Kidney capillary endothelial cell (primary cell): ENCODE measurements around the gene GPR137.

Experiments used
- DNase-seq: peaks from one replicate; pipeline ENCODE4 v3.0.0-alpha.2; 2018; ENCODE audit warnings: low spot score

GPR137 gene

GRCh38 chr11:64249563-64250414 is 35.9 kb upstream of the GPR137 start:
- no peak for DNase-seq

GRCh38 chr11:64250415-64251015 is 35.1 kb upstream of the GPR137 start:
- DNase-seq: no peak

DNA sequence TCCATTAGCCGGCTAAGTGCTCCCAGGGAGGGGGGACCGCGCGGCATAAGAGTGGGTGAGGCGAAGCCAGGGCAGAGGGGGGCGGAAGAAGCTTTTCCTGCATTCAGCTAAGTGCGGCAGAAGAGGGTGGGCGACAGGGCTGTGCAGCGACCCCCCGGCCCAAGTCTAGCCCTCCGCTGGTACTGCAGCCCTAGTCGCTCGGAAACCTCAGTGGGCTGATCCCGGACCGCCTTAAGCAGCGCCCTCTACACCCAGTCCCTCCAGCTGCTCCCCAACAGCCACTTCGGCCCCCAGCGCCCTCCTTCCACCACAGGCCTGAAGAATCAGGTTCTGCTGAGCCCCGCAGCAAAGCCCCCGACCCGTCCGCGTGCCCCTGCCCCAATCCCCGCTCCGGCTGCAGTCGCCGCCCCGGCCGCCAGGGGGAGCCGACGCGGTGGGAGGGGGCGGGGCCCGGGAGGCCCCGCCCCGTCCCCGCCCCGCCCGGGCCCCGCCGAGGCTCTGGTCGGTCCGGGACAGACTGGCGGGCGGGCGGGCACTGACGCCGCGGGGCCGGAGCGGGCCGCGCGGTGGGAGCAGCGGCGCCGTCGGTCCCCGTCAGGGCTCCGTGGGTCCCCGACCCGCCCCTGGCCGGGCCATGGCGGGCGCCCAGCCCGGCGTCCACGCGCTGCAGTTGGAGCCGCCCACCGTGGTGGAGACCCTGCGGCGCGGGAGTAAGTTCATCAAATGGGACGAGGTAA is 34.5 kb upstream of the GPR137 start, which contains the start of gene PLCB3:
PLCB3 (plus strand) TSS at position 515 of the 737 bp plus-strand sequence; CDS start at position 635, 120 bp downstream.
- no peak for DNase-seq

DNA sequence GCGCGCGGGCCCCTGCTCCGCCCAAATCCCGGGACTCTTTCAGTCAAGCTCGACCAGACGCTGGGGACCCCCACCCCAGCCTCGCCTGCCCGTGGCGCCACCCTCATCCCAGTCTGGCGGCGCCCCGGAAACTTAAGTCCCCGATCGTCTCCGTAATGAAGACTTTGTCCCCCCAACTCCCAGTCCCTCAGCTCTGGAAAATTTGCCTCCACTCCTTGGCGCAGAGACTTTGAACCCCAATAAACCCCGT is 34.0 kb upstream of the GPR137 start:
- DNase-seq: no peak

DNA sequence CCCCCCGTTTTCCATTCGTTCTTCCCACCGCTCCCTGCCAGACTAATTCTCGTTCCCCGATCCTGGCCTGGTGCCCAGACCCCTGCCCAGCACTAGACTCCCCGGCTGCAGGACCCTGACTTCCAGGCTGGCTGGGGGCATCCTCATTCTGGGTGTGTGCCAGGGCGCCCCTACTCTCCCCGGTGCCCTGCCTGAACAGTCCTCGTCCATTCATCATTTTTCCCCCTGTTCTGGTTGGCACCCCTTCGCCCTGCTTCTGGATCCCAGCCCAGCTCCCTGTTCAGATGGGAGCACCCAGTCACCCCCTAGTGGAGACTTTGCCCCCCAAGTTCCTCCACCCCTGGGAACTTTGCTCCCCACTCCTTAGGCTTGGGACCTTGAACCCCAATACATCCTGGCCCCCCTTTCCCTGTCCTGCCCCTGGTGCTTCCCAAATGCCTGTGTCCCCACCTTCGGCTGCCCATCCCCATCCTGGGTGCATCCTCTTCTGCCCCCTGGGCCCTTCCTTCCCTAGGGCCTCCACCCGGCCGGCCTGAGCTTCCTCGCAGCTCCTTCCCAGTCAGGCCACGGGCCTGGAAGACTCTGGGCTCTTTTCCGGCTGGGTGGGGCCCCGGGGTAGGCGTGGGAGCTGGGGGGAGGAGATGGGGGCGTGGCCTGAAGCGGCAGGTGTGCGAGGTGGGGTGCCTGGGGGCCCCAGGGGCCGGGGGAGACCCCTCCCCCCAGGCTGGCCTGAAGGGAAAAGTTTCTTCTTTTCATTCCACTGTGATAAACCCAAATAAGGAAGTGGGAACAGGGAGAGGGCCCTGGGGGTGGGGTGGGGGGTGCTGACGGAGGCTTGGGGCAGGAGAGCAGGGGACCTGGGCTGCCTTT is 33.4 kb upstream of the GPR137 start:
- no peak for DNase-seq

DNA sequence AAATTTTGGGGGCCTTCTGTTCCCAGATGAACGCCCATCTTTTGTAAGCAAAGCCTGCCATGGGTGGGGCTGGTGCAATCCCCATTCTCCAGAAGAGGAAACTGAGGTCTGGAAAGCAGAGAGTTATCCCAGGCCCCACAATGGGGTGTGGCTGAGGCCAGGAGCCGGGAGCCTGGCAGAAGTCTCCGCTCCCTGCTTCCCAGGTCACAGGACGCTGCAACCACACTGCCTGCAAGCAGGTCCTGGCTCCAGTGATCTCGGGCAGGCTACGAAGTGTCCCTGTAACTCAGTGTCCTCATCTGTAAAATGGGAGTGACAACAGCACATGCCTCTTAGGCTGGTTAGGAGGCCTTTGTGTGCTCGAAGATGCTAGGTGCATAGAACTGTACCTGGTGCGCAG is 32.6 kb upstream of the GPR137 start:
- no peak for DNase-seq

DNA sequence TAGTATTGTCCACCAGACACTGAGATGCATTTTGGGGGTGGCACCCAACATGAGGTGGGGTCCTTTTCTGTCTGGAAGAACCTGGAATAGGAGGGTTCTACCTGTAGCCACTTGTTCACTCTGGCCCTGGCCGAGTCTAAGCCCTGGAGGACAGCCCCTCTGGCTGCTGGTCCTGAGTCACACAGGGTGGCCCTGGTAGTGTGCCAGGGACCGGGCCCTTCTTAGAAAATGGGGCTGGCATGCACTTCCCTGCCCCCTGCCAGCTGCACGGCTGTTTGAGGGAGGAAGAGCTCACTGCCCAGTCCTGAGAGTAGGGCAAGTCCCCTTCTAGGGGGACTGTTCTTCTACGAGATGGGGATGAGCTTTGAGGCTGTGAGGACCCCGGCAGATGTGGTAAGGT is 32.2 kb upstream of the GPR137 start:
- no peak for DNase-seq

GRCh38 chr11:64254326-64254725 is 31.3 kb upstream of the GPR137 start:
- no peak for DNase-seq

DNA sequence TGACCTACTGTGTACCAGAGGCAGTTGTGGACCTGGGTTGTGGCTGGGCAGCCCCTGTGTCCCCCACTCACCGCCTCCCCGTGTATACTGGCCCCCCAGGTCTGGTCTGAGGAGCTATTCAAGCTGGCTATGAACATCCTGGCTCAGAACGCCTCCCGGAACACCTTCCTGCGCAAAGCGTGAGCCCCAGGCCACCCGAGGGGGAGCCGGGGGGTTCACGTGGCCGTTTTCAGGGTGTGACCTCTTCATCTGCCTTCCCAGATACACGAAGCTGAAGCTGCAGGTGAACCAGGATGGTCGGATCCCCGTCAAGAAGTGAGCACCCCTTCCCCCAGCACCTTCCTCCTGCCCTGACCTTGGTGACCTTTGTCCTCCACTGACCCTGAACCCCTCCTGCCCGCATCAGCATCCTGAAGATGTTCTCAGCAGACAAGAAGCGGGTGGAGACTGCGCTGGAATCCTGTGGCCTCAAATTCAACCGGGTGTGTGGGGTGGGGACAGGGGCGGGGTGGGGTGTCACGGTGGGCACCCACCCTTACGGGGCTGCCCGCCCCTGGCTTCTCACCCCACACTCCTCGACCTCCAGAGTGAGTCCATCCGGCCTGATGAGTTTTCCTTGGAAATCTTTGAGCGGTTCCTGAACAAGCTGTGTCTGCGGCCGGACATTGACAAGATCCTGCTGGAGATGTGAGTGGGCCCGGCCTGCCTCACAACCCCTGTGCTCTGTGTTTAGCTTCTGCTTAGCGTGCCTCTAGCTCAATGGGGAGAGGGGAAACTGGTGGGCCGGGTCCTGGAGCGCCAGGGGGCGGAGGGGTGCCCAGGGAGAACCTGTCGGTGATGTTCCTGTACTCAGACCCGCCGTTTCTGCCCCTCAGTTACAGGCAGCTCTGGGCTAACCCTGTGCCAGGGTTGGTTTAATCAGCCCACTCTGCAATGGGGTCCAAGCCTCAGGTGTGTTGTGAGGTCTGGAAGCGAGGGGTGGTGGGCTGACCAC is 30.2 kb upstream of the GPR137 start:
- no peak for DNase-seq

DNA sequence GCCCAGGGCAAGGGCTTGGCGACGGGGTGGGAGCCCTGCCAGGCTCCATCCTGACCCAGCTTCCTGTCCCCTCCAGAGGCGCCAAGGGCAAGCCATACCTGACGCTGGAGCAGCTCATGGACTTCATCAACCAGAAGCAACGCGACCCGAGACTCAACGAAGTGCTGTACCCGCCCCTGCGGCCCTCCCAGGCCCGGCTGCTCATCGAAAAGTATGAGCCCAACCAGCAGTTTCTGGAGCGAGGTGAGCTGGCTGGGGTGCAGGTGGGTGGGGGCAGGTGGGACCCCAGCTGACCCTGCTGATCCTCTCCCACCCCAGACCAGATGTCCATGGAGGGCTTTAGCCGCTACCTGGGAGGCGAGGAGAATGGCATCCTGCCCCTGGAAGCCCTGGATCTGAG is 29.3 kb upstream of the GPR137 start:
- DNase-seq: no peak

DNA sequence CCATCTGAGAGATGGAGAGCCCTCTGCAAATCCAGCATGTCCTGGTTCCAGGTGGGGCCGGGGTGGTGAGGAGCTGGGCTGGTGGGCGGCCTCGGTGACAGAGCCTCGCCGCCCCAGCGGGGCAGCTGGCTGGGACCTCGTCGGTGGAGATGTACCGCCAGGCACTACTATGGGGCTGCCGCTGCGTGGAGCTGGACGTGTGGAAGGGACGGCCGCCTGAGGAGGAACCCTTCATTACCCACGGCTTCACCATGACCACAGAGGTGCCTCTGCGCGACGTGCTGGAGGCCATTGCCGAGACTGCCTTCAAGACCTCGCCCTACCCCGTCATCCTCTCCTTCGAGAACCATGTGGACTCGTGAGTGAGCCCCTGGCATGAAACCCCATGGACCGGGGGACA is 27.3 kb upstream of the GPR137 start:
- no peak for DNase-seq

GRCh38 chr11:64258946-64259532 is 26.6 kb upstream of the GPR137 start:
- no peak for DNase-seq

DNA sequence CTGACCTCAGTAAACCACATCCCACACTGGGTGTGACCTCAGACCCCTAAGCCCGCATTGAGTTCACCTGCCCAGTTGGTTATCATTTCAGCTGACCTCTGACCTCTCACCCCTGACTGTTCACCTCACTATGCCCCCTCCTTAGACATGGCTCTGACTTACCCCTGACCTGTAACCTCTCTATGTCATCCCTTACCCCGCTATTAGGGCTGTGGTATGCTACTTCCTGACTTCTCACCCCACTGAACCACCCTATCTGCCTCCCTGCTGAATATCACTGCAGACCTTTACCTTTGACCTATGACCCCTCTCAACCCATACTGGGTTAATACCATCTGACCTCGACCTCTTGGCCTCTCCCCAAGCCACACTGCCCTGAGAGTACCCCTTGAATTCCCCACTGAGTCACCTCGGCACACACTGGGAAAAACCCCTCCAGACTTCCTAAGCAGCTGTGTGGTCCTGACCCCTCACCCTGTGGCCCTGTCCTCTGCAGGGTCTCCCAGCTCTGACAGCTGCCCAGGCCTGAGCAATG is 26.0 kb upstream of the GPR137 start:
- DNase-seq: no peak

- no peak for DNase-seq
Measured at GRCh38 chr11:64260147-64260708, 25.4 kb upstream of the GPR137 start.

- no peak for DNase-seq
Measured at GRCh38 chr11:64261556-64262080, 24.0 kb upstream of the GPR137 start.

DNA sequence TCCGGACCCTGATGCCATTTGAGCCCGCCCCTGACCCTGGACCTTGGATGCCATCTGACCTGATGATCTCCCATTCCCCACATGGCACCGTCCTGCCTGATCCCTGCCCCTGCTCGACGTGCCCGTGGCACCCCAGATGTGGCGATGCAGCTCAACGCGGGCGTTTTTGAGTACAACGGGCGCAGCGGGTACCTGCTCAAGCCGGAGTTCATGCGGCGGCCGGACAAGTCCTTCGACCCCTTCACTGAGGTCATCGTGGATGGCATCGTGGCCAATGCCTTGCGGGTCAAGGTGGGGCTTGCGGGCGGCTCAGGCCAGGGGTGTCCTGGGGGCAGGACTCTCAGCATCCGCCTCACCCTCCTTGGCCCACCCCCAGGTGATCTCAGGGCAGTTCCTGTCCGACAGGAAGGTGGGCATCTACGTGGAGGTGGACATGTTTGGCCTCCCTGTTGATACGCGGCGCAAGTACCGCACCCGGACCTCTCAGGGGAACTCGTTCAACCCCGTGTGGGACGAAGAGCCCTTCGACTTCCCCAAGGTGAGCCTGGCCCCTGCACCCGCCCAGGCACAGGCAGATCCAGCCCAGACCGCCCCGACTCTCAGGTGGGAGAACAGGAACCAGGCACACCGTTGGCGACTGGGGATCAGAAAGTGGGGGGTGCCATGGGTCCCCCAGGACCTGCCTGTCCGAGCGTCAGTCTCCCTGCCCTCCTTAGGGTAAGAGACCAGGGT is 23.2 kb upstream of the GPR137 start:
- no peak for DNase-seq

DNA sequence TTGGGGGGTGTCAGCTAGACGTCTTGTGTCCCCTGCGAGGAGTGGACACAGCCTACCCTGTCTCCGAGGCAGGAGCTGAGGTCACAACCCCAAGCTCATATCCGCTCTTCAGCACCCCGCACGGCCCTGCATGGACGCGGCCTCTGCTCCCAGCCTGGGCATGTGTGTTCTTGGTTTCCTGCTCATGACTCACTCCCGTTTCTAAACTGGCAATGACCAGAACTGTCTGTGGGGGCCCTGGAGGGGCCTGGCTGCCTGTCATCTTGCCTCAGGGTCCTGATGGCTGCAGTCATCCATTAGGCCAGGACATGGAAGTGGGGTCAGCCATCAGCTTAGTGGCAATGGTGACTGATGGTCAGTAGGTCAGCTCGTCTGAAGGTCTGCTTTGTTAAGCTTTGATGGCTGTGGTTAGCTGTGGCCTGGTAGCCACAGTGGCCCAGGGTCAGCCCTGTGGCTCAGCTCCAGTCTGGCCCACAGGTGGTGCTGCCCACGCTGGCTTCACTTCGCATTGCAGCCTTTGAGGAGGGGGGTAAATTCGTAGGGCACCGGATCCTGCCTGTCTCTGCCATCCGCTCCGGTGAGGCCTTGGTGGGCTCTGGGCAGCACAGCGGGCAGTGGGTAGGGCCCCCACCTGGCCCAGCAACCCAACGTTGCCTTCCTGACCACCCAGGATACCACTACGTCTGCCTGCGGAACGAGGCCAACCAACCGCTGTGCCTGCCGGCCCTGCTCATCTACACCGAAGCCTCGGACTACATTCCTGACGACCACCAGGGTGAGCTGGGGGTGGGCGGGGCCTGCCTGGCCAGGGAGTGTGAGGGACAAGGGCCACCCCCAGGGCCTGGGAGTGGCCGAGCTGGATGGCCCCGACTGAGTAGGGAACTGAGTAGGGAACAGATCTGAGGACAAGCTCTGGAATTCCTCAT is 22.4 kb upstream of the GPR137 start:
- peak; percentile 75 for DNase-seq

DNA sequence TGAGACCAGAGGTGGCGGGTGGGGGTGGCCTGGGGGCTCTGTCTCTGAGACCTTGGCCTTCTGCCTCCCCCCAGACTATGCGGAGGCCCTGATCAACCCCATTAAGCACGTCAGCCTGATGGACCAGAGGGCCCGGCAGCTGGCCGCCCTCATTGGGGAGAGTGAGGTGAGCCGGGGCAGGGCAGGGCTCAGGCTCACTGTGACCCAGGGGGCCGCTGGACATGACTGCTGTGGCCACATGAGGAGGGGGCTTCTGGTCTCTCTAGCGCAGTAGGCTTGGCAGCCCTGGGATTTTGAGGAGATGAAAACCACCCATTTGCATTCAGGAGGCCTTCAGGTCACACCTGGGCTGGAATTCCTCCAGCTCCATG is 21.7 kb upstream of the GPR137 start:
- no peak for DNase-seq
